C4-2B (cell line): Measurements from ENCODE around the gene SOBP.

Experiments
- CTCF ChIP-seq: fragments of 450-650 bp; conservative IDR thresholded peaks from 2 replicates; pipeline ENCODE4 v1.5.1; 2017; ENCODE audit warnings: mild to moderate bottlenecking
- ZFX ChIP-seq: fragments of 450-650 bp; IDR thresholded peaks from 2 replicates; pipeline ENCODE4 v1.6.1; 2017

DNA sequence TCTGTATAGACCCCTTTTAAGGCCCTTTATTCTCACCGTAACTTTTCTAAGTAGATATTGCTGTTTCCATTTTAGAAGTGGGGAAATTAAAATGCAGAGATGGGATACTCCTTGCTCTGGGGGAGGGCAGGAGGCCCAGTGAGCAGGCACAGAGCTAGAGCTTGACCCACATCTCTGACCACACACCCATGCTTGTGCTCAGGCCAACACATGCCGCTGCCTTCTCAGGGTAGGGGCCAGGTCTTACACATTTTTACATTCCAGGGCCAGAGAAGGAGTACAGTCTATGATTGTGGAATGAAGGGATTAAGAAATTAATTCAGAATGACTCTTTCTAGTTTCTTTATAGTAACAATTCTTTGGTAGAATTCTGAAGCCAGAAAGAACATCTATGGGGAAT, 104.8 kb downstream of the SOBP start:
- TF ChIP-seq CTCF (no peak), ZFX (no peak)
